SU-DHL-6 (cell line): ENCODE measurements around the gene ALDH1A3.

ENCODE experiments used
- H2AFZ ChIP-seq: fragments of 200-600 bp; sonication (generic); 2 replicates; pipeline ENCODE4 v1.6.1; 2014; ENCODE audit warnings: low read depth, mild to moderate bottlenecking, moderate library complexity, mixed read lengths, antibody characterized with exemption, low read length; ENCODE audit not compliant: severe bottlenecking
- H3F3A ChIP-seq: fragments of 200-600 bp; shearing (Covaris generic); 2 replicates; pipeline ENCODE4 v1.6.0; 2016; ENCODE audit warnings: antibody characterized with exemption, mild to moderate bottlenecking; ENCODE audit not compliant: insufficient read depth
- H3K27ac ChIP-seq: fragments of 200-600 bp; sonication (generic); 2 replicates; pipeline ENCODE4 v1.5.1; 2016; ENCODE audit warnings: low read depth, mild to moderate bottlenecking, low read length, moderate library complexity, mixed read lengths
- H3K27me3 ChIP-seq: fragments of 200-600 bp; sonication (generic), shearing (Covaris generic); 2 replicates; pipeline ENCODE4 v1.6.0; 2014; ENCODE audit warnings: mild to moderate bottlenecking, low read length
- H3K36me3 ChIP-seq: fragments of 200-600 bp; sonication (generic); 2 replicates; pipeline ENCODE4 v1.6.1; 2014; ENCODE audit warnings: mild to moderate bottlenecking, low read length, mixed read lengths
- H3K4me2 ChIP-seq: fragments of 300-600, 200-600 bp; shearing (Covaris generic), sonication (generic); 2 replicates; pipeline ENCODE4 v1.6.0; 2014; ENCODE audit warnings: low read length, low read depth, mild to moderate bottlenecking; ENCODE audit not compliant: poor library complexity, severe bottlenecking
- H3K4me3 ChIP-seq: fragments of 200-600 bp; sonication (generic); 2 replicates; pipeline ENCODE4 v1.5.1; 2014; ENCODE audit warnings: antibody characterized with exemption, low read length, mild to moderate bottlenecking, mixed read lengths; ENCODE audit not compliant: insufficient read depth, poor library complexity, severe bottlenecking
- H3K79me2 ChIP-seq: fragments of 200-600 bp; sonication (generic); 2 replicates; pipeline ENCODE4 v1.6.1; 2014; ENCODE audit warnings: mild to moderate bottlenecking, low read length, moderate library complexity; ENCODE audit not compliant: insufficient read depth
- H3K9ac ChIP-seq: fragments of 200-600 bp; sonication (generic); 2 replicates; pipeline ENCODE4 v1.7.0; 2014; ENCODE audit warnings: mild to moderate bottlenecking, low read length
- H3K9me2 ChIP-seq: fragments of 200-600 bp; sonication (generic); replicated peaks from 2 replicates; pipeline ENCODE4 v1.6.1; 2014; ENCODE audit warnings: low read length; ENCODE audit not compliant: insufficient read depth
- H3K9me3 ChIP-seq: fragments of 200-600 bp; sonication (generic); 2 replicates; pipeline ENCODE4 v1.6.1; 2014; ENCODE audit warnings: low read length, mixed read lengths; ENCODE audit not compliant: insufficient read depth
- H4K20me1 ChIP-seq: fragments of 200-600 bp; sonication (generic); 2 replicates; pipeline ENCODE4 v1.6.1; 2014; ENCODE audit warnings: low read depth, mild to moderate bottlenecking, antibody characterized with exemption, low read length, moderate library complexity, mixed read lengths
- CTCF ChIP-seq: fragments of 200-600 bp; sonication (generic); IDR thresholded peaks from one replicate; pipeline ENCODE4 v1.5.1; 2017; ENCODE audit warnings: antibody characterized with exemption, mild to moderate bottlenecking, low read length, moderate library complexity; ENCODE audit not compliant: insufficient read depth, poor library complexity, severe bottlenecking
- EZH2phosphoT487 ChIP-seq: fragments of 200-600 bp; sonication (generic), shearing (Covaris generic); conservative IDR thresholded peaks from 2 replicates; pipeline ENCODE4 v1.6.1; 2018; ENCODE audit warnings: mild to moderate bottlenecking, antibody characterized with exemption, low read length, moderate library complexity, mixed read lengths

The ALDH1A3 gene

GRCh38 chr15:100890051-100890720 lies 10.6 kb downstream of the ALDH1A3 start:
- Histone ChIP-seq H3K9me2 (no peaks in the 10 kb centered on the region), H3K4me3 (no peak overlapping the region), H3K27ac (no peak overlapping the region), H3K27me3 (no peaks in the 10 kb centered on the region), H2AFZ (no peak overlapping the region), H3K36me3 (no peaks in the 10 kb centered on the region), H3K4me2 (no peak overlapping the region), H3K9ac (no peak overlapping the region), H3K79me2 (no peaks in the 10 kb centered on the region), H4K20me1 (no peaks in the 10 kb centered on the region), H3F3A (no peaks in the 10 kb centered on the region), H3K9me3 (no peaks in the 10 kb centered on the region)
- TF ChIP-seq EZH2phosphoT487, result no peak
- TF ChIP-seq CTCF, result no peak

GRCh38 chr15:100890850-100891249 lies 11.2 kb downstream of the ALDH1A3 start:
- H3K27me3 ChIP-seq, result no peaks in the 10 kb centered on the region
- no peaks in the 10 kb centered on the region for H4K20me1 ChIP-seq
- H2AFZ ChIP-seq, result no peak overlapping the region
- TF ChIP-seq EZH2phosphoT487 (no peak), CTCF (no peak)
- no peaks in the 10 kb centered on the region for H3F3A ChIP-seq
- H3K4me3 ChIP-seq, result no peak overlapping the region
- no peak overlapping the region for H3K27ac ChIP-seq
- no peaks in the 10 kb centered on the region for H3K79me2 ChIP-seq
- H3K9me2 ChIP-seq, result no peaks in the 10 kb centered on the region
- no peaks in the 10 kb centered on the region for H3K36me3 ChIP-seq
- H3K9ac ChIP-seq, result no peak overlapping the region
- no peaks in the 10 kb centered on the region for H3K9me3 ChIP-seq
- H3K4me2 ChIP-seq, result no peak overlapping the region

GRCh38 chr15:100891307-100892012 lies 11.8 kb downstream of the ALDH1A3 start:
- Histone ChIP-seq H3K79me2 (no peaks in the 10 kb centered on the region), H3K36me3 (no peaks in the 10 kb centered on the region), H3K9ac (no peak overlapping the region), H3K4me2 (no peak overlapping the region), H3K9me2 (no peaks in the 10 kb centered on the region), H4K20me1 (no peaks in the 10 kb centered on the region), H3K27ac (no peak overlapping the region), H3K9me3 (no peaks in the 10 kb centered on the region), H3K27me3 (no peaks in the 10 kb centered on the region), H2AFZ (no peak overlapping the region), H3K4me3 (no peak overlapping the region), H3F3A (no peaks in the 10 kb centered on the region)
- no peak for TF ChIP-seq CTCF
- no peak for TF ChIP-seq EZH2phosphoT487
